HG03095 (cell line): Measurements from ENCODE around the gene SLC25A41.
A peak's percentile ranks its signal among the peaks of the same experiment; 100 is the strongest.

Experiments used
- ATAC-seq: cut with Tn5 transposase; IDR thresholded peaks from one replicate; pipeline ENCODE4 v1.9.1; 2021; ENCODE audit warnings: moderate library complexity; ENCODE audit not compliant: unreplicated experiment

Gene SLC25A41

GRCh38 chr19:6460099-6460884, 26.7 kb upstream of the SLC25A41 start:
- ATAC-seq = peak; percentile 61

- no peak for ATAC-seq
Measured at GRCh38 chr19:6459262-6460098, 25.9 kb upstream of the SLC25A41 start, which contains the start of gene SLC25A23. TSS of gene SLC25A23 (minus strand) at chr19:6459792. CDS start at chr19:6459628, 164 bp downstream.

GRCh38 chr19:6458695-6459261, 25.2 kb upstream of the SLC25A41 start:
- ATAC-seq = no peak

- ATAC-seq = no peak
Measured at GRCh38 chr19:6457958-6458694, 24.6 kb upstream of the SLC25A41 start.

GRCh38 chr19:6455924-6456323, 22.4 kb upstream of the SLC25A41 start:
- ATAC-seq = no peak

GRCh38 chr19:6453951-6454565, 20.5 kb upstream of the SLC25A41 start:
- no peak for ATAC-seq

GRCh38 chr19:6452899-6453298, 19.3 kb upstream of the SLC25A41 start:
- ATAC-seq = no peak

- no peak for ATAC-seq
Measured at GRCh38 chr19:6452223-6452614, 18.7 kb upstream of the SLC25A41 start.

GRCh38 chr19:6451583-6452222, 18.1 kb upstream of the SLC25A41 start:
- ATAC-seq = no peak

GRCh38 chr19:6450166-6450565, 16.6 kb upstream of the SLC25A41 start:
- no peak for ATAC-seq

GRCh38 chr19:6448045-6448444, 14.5 kb upstream of the SLC25A41 start:
- ATAC-seq = no peak

GRCh38 chr19:6446452-6446851, 12.9 kb upstream of the SLC25A41 start:
- no peak for ATAC-seq

- no peak for ATAC-seq
Measured at GRCh38 chr19:6443986-6444385, 10.4 kb upstream of the SLC25A41 start.

- no peak for ATAC-seq
Measured at GRCh38 chr19:6442087-6442688, 8.6 kb upstream of the SLC25A41 start.

GRCh38 chr19:6440905-6441304, 7.3 kb upstream of the SLC25A41 start:
- no peak for ATAC-seq

- no peak for ATAC-seq
Measured at GRCh38 chr19:6439743-6440142, 6.2 kb upstream of the SLC25A41 start.

- ATAC-seq = no peak
Measured at GRCh38 chr19:6433165-6433564, 398 bp downstream of the SLC25A41 start.

GRCh38 chr19:6431891-6432290, 1.7 kb downstream of the SLC25A41 start:
- no peak for ATAC-seq

- ATAC-seq = no peak
Measured at GRCh38 chr19:6429419-6430221, 3.9 kb downstream of the SLC25A41 start.
